ENCODE measurements around the gene ADPRH.
A peak's percentile ranks its signal among the peaks of the same experiment; 100 is the strongest.
"Not testable (repeated sequence)": the region's sequence is repeated elsewhere in the genome, so short reads cannot be mapped to it uniquely, and the experiment has no call there.

The ADPRH gene

DNA sequence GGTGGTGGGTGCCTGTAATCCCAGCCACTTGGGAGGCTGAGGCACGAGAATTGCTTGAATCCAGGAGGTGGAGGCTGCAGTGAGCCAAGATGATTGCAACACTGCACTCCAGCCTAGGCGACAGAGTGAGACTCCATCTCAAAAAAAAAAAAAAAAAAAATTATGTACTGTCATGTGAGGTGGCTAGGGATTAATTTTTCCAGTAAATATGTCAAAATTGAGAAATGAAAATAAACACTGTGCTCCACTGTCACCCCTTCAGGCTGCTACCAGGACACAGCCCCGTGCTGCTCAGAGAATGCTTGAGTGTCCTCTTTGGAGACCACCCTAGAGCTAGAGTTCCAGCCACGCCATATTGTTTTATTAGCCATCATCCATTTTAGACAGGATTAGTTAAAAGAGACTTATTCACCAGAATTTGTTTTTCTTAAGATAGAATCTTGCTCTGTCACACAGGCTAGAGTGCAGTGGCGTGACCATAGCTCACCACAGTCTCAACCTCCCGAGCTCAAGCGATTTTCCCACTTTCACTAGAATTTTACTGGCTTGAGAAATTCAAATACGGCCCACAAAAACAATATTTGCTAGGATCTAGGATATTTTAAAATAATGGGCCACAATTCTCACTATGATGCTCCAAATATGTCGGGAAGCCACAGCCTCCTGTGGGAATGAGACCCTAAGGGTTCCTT, 20.5 kb upstream of the ADPRH start:
- H3K27ac ChIP-seq: peak overlapping the region in 4 of 21 experiments; percentile 7 to 76 (median 30)

DNA sequence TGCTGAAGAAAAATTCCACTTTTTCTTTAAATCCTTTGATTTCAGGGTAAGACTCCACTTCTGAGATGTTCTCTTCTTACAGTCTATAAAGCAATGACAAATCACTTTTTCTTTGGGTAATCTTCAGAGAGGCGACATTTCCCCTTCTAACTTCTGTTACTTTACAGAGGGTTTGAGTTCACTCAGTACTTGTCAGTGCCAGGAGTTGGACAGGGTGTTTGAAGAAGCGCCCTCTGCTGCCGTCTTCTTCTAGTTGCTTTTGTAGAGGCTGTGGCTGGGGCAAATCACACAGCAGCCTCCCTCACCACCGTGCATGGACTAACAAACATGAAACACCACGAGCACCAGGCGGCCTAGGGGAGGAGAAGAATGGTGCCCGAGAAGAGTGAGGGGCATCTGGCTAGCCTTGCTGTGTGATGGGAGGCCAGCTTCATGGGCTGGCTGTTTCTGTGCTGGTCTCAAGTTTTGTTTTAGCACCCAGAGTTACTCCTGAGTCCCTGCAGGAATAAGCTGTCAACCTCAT, 19.8 kb upstream of the ADPRH start, which contains the start of gene CD80:
Gene CD80 (minus strand): TSS at position 174 of the 523 bp plus-strand sequence. CDS start 1,886 bp downstream, outside the sequence.
- Histone ChIP-seq H3K27ac (peak within 1 kb of the TSS in 4 of 21 experiments; percentile 13 to 76 (median 43)), H3K4me3 (peak within 1 kb of the TSS in 1 of 7 experiments; percentile 5)

More for the DNA sequence above, 20.5 kb upstream of the ADPRH start:
- H3K4me3 ChIP-seq: peak overlapping the region in 1 of 7 experiments; percentile 5

DNA sequence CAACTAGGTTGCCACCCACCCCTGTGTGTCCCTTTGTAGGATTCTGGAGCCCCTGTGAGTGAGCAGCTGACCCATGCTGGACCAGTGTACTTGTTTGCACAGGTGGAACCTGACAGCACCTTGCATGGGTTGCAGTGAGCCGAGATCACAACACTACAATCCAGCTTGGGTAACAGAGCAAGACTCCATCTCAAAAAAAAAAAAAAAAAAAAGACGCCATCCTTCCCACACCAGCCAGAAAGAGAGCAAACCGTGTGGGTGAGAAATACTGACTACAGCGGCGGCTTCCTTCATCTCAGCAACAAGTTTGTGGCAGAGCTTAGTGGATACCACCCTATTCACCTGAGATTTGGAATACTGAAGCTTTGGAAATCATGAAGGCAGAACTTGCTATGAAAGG, 19.1 kb upstream of the ADPRH start:
- no peak overlapping the region for H3K4me3 ChIP-seq
- peak overlapping the region in 2 of 21 experiments; percentile 40 to 76 for H3K27ac ChIP-seq

DNA sequence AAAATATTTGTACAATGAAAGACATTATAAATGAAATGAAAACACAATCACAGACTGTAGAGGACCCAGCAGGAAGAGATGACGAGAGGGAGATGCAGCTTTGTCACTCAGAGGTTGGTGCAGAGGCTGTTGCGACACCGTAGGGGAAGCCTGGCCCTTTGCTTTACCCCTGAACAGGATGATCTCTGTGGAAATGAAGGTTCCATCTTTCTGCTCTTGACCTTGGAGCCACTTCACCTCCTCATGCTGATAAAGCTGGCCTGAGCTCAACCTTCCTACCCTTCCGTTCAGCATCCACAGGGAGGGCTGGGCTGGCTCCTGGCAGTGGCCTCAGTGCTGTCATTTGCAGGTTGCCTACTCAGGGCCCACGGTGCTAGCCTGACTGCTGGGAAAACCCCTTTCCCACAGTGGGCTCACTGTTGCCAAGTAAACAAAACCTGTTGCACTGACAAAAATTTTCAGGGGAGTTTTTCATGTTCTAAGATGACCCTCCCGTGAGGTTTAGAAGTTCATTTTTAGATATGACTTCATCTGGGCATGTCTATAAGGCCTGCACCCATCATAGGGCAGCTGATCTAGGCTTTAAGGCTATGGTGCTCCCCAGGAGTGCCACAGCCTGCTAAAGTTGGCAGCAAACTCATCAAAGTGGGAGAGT, 16.9 kb upstream of the ADPRH start:
- no peak overlapping the region for H3K4me3 ChIP-seq
- H3K27ac ChIP-seq: peak overlapping the region in 3 of 21 experiments; percentile 8 to 20 (median 14)

DNA sequence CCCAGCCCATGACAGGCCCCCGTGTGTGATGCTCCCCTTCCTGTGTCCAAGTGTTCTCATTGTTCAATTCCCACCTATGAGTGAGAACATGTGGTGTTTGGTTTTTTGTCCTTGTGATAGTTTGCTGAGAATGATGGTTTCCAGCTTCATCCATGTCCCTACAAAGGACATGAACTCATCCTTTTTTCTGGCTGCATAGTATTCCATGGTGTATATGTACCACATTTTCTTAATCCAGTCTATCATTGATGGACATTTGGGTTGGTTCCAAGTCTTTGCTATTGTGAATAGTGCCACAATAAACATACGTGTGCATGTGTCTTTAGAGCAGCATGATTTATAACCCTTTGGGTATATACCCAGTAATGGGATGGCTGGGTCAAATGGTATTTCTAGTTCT, 16.0 kb upstream of the ADPRH start:
- H3K27ac ChIP-seq, H3K4me3 ChIP-seq: not testable (repeated sequence)

DNA sequence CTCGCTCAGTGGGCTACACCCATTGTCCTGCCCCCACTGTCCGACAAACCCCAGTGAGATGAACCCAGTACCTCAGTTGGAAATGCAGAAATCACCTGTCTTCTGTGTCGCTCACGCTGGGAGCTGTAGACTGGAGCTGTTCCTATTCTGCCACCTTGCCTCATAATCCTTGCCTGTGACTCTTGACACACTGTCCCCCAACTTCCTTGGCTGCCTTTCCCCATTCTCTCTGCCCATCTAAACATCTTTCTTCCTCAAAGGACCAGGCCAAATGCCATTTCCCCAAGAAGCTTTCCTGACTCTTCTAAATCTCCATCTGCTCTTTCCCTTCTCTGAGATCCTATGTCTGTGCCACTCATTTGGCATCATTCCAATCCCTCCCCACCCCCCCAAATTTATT, 10.1 kb upstream of the ADPRH start:
- H3K4me3 ChIP-seq: no peak overlapping the region
- H3K27ac ChIP-seq: no peak overlapping the region

DNA sequence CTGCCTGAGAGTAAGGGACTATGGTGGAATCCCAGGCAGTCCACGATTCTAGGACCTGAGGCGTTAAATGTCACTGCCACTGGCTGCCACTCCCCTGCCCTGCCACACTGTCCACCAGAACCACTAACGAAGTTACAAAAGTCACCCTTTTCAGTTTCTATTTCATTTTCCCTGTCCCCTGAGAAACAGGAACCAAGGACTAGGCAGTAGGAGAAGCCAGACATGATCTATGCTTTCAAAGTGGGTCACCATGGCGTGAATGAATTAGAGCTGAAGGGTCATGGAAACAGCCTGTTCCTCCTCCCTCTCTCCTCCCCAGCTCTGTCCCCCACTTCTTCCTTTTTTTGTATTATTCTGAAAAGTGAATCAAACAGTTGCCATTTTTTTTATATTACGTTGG, 9.1 kb upstream of the ADPRH start:
- H3K27ac ChIP-seq: peak overlapping the region in 6 of 21 experiments; percentile 3 to 61 (median 46)
- no peak overlapping the region for H3K4me3 ChIP-seq

DNA sequence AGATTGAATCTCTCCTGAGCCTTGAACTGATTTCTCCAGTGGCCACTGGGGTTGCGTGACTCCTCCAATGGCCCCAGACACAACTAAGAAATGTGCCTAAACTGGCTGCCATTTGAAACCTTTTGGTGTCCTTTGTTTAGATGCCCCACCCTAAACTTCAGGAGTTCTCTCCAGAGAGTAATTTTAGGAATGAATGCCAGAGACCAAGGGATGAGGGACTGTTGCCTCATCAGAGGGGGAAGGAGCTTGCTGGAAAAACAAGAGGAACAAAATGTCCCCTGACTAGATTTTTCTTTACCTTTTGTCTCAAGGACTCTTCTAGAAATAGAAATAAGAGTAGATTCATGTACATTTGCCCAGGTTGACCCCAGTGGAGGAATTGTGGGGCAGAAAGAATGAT, 8.1 kb upstream of the ADPRH start:
- H3K4me3 ChIP-seq: no peak overlapping the region
- H3K27ac ChIP-seq: peak overlapping the region in 12 of 21 experiments; percentile 12 to 62 (median 31)

DNA sequence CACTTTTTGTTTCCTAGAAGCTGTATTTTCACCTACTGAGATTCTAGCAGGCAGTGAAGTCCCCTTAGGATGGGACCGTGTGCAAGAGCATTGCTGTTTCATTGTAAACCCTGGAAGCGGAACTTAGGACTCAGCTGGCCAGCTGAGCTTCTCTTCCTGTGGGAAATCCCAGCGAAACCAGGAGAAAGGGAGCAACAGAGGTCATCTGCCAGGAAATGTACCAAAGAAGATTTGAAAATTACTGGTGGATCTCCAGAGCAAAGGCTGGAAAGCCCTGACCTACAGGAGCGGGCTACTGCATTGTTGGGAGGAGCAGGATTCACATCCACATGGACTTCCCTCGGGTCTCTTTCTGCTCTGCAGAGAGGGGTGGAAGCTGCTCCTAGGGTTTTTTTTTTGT, 7.6 kb upstream of the ADPRH start:
- Histone ChIP-seq H3K27ac (peak overlapping the region in 10 of 21 experiments; percentile 12 to 62 (median 31)), H3K4me3 (no peak overlapping the region)

DNA sequence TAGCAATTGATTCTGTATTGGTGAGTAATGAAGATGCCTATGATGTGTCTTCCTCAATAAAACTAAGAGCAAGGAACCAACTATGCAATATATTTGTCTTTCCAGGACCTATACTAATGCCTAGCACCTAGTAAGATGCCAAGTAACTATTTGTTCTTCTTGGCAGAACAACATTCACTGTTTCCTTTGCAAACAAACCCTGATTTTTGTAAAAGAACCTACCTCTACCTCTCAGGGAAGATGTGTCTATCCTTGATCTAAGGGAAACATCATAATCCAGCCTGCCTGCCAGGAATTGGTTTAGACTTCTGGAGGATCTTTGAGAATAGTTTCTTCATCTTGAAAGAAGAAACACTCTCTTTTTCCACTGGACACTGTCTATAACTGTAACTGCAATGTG, 3.8 kb upstream of the ADPRH start:
- Histone ChIP-seq H3K4me3 (no peak overlapping the region), H3K27ac (no peak overlapping the region)

DNA sequence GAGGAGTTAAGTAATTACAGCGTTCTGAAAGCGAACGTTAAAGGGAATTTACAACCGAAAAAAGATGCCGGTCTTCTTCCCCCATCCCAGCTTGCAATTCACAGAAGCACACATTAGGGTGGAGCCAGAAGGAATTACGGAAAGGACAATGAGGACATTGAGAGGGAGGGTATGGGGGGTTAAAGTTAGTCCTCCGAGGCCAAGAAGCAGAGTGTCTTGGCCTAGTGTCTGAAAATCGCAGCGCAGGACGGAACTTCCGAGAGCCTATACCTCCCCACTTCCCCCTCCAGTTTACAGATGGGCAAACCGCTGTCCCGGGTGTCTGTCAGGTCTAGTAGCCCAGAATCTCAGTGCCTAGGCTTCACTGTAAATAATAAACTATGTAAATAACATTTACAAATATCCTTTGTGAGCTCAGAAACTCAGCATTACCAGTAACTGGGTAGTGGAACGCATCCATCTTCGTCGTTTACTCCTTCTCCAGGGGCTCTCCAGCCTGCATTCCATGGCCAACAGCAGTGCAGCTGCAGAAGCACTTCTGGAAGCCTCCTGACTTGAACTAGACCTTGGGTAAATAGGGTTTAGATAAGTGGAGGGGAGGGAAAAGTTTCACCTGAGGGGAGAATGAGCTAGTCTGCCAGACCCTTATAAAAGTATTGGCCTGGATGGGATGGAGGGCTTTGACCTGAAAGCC, 922 bp downstream of the ADPRH start:
- Histone ChIP-seq H3K4me3 (peak overlapping the region; percentile 46 to 69 (median 60)), H3K27ac (peak overlapping the region; percentile 74 to 97 (median 92))

DNA sequence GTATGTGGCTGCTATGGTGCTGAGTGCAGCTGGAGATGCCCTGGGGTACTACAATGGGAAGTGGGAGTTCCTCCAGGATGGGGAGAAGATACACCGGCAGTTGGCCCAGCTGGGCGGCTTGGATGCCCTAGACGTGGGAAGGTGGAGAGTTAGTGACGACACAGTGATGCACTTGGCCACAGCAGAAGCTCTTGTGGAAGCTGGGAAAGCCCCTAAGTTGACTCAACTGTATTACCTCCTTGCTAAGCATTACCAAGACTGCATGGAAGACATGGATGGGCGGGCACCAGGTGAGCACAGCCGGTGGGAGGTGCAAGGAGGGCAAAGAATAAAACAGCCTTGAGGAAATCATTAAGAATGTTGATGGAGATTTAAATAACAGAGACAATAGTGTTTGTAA, 2.9 kb downstream of the ADPRH start:
- Histone ChIP-seq H3K4me3 (no peak overlapping the region), H3K27ac (no peak overlapping the region)

DNA sequence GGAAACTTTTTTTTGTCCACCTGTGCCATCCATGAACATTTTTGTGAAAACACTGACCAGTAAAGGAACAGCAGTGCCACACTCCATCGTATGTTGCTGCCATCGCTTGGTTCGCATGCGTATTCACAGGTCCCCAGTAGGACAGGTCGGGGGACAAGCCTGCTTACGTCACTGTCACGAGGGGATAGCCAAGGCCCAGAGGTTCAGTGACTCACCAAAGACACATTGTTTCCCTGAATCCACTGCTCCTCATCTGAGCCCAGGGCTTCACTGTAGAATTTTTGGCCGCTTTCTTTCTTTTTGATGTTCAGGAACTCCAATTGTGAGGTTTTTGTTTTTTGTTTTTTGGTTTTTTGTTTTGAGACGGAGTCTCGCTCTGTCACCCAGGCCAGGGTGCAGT, 5.9 kb downstream of the ADPRH start:
- no peak overlapping the region for H3K4me3 ChIP-seq
- H3K27ac ChIP-seq: peak overlapping the region in 4 of 21 experiments; percentile 5 to 67 (median 25)

DNA sequence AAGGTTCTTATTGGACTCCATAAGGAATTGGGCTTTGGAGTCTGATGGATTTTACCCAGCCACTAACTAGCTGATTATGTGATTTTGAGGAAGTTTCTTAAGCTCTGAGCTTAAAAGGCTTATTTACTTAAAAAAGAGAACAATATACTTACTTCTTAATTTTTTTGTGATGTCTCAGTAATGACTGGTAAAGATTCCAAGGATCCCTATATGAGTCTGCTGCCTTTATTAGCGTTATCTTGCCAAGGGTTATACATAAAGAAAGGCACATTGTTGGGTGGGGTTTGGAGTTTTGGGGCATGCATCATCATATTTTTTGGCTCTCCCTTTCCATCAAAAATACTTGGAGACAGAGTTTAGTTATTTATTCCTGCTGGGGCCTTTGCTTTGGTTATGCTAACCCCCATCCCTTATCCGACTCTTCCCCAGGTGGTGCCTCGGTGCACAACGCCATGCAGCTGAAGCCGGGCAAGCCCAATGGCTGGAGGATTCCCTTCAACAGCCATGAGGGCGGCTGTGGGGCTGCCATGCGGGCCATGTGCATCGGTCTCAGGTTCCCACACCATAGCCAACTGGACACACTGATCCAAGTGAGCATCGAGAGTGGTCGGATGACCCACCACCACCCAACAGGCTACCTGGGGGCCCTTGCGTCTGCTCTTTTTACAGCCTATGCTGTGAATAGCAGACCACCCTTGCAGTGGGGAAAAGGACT, 6.7 kb downstream of the ADPRH start:
- peak overlapping the region in 7 of 21 experiments; percentile 5 to 67 (median 20) for H3K27ac ChIP-seq
- no peak overlapping the region for H3K4me3 ChIP-seq

DNA sequence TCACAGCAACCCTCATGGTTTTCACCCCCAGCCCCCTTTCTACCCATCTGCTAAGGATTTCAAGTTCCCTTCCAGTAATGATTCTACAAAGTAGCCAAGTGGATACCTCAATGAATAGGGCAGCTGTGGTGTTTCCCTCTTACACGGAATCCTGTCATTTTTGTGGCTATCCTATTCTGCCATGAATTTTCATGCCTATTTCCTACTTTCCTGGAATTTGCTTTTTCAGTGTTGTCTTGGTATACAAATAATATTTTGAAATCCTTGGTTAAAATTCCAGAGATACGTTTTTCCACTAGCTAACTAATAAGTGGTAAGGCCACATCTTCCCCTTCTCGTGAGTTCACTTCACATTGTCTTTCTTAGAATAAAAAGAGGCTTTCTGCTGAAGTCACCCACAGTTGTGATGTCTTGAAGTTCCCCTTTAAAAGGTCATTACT, 7.5 kb downstream of the ADPRH start:
- Histone ChIP-seq H3K27ac (peak overlapping the region in 4 of 21 experiments; percentile 9 to 67 (median 31)), H3K4me3 (no peak overlapping the region)

DNA sequence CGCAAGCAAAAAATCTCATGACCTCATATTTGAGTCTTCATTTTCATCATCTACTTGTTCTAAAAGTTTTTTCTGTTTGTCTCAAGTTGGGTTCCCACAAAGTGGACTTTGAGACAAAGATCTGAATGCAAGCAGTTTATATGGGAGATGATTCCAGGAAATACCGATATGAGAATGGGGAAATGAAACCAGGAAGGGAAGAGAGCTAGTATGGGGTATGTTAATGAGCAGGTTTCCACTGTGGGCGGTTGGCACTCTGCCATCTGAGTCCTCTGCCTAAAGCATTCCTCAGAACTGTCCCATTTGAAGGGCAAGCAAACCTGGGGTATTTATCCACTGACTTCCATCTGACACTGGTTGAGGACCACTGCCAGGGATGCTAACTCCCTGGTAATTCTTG, 8.8 kb downstream of the ADPRH start:
- Histone ChIP-seq H3K4me3 (no peak overlapping the region), H3K27ac (peak overlapping the region in 5 of 21 experiments; percentile 41 to 67 (median 46))

DNA sequence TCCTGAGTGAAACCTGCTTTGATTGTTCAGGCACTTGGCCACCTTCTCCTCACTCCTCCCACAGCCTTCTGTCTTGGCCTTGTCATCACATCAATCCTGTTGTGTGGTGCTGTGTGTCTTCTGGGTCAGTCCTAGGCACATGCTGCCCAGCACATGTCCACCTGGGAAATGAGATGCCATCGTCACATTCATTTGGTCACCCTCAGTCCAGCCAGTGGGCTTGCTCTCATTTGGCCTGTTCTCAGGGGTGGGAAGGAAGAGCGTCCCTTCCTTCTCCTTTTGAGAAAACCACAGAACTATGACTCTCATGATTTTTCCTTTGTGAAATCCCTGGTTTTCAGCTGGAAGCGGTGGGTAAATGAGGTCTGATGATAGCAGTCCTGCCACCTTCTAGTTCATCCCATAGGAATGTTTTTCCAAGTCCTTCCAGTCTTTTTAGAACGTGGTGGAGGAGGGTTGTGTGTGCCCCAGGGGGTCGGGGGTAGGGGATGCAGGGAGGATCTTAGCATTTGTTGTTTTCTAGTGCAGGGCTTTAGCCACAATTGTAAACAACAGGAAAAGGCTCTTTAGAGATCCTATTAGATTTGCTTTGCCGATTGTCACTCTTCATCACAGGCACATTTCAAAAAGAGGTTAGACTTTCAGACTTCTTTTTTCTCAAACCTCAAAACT, 9.9 kb downstream of the ADPRH start:
- peak overlapping the region in 2 of 21 experiments; percentile 8 to 42 for H3K27ac ChIP-seq
- no peak overlapping the region for H3K4me3 ChIP-seq

DNA sequence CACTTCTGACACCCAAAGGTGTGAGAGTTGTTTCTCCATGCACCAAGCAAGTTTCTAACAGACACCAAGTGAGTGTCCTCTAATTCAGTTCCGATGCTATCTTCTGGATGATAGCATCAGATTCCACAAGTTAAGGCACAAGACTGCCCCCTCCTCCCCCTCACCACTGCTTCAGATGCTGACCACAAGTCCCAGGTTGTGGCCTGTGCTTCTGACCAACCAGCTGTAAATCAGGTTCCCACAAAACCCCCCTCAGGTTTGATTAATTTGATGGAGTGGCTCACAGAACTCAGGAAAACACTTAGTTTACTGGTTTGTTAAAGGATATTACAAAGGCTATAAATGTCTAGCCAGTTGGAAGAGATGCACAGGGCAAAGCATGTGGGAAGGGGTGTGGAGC, 11.4 kb downstream of the ADPRH start:
- no peak overlapping the region for H3K27ac ChIP-seq

DNA sequence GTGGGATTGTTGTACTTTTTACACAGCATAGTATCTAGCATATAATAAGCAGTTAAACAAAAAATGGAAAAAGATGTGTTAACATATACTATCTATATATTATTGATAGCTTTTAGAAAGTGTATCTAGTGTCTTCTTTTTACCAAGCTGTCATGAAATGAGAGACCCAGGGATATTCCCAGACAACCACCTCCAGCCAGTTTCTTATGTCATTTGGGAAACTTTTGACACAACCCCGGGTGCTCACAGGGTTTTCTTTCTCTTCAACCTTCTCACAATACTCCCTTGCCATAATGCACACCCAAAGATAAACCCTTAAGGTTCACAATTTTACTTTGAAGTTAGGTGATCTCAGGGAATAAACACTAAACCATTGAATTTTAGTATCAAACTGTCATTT, 13.6 kb downstream of the ADPRH start:
- Histone ChIP-seq H3K27ac (no peak overlapping the region), H3K4me3 (no peak overlapping the region)

More for the DNA sequence above, 11.4 kb downstream of the ADPRH start:
- H3K4me3 ChIP-seq: no peak overlapping the region
